Osteocyte (in vitro differentiated cells): ENCODE results near the gene RPL13. TPM values are rescaled to one million over a fixed set of nuclear protein-coding genes. Genes with fewer than 3 reads are reported as not detected.

Experiments
- DNase-seq: peaks from one replicate; pipeline ENCODE4 v3.0.0; 2021; ENCODE audit warnings: mixed read lengths; ENCODE audit not compliant: unreplicated experiment; ENCODE audit errors: extremely low spot score
- H3K27ac Mint-ChIP-seq: one replicate; pipeline ENCODE4 v1.8.0; 2021; ENCODE audit warnings: mild to moderate bottlenecking, mixed read lengths; ENCODE audit not compliant: unreplicated experiment
- H3K27me3 Mint-ChIP-seq: one replicate; pipeline ENCODE4 v1.8.0; 2021; ENCODE audit warnings: mixed read lengths; ENCODE audit not compliant: unreplicated experiment
- H3K36me3 Mint-ChIP-seq: one replicate; pipeline ENCODE4 v1.8.0; 2021; ENCODE audit warnings: mixed read lengths; ENCODE audit not compliant: unreplicated experiment
- H3K4me1 Mint-ChIP-seq: one replicate; pipeline ENCODE4 v1.8.0; 2021; ENCODE audit warnings: mixed read lengths; ENCODE audit not compliant: unreplicated experiment
- H3K4me3 Mint-ChIP-seq: one replicate; pipeline ENCODE4 v1.8.0; 2021; ENCODE audit warnings: mild to moderate bottlenecking, moderate library complexity, mixed read lengths; ENCODE audit not compliant: unreplicated experiment
- H3K9me3 Mint-ChIP-seq: one replicate; pipeline ENCODE4 v1.8.0; 2021; ENCODE audit warnings: mixed read lengths; ENCODE audit not compliant: unreplicated experiment
- total RNA-seq: library from RNA; stranded (reverse); gene quantifications from 2 replicates; pipeline ENCODE4 v1.2.1, GENCODE V29; 2021
- TF ChIP-seq, protein P1 (sequence below): fragments of 200-600 bp; sonication (generic); IDR thresholded peaks from 2 replicates; pipeline ENCODE4 v1.5.0; 2021; ENCODE audit warnings: antibody characterized with exemption, mild to moderate bottlenecking, moderate library complexity

RPL13 gene
- total RNA-seq, 1 donor from 2014 or later, result 1,785 TPM

DNA sequence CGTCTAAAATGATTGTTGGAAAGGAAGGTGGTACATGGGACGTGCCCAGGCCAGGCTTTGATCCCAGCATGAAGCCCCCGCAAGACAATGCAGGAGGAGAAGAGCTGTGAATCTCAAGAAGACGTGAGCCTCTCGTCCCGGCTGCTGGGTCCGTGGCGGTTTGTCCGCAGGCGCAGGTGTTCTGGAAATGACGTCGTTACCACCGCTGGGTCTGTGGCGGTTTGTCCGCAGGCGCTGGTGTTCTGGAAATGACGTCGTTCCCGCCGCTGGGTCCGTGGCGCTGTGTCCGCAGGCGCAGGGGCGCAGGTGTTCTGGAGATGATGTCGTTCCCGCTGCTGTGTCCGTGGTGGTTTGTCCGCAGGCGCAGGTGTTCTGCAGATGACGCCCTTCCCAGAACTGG lies 38.2 kb upstream of the RPL13 start:
- H3K27ac Mint-ChIP-seq, result no peak overlapping the region
- H3K4me3 Mint-ChIP-seq, result no peak overlapping the region
- peaks cover 54% of the 10 kb centered on the region for H3K36me3 Mint-ChIP-seq
- H3K27me3 Mint-ChIP-seq, result no peaks in the 10 kb centered on the region
- H3K9me3 Mint-ChIP-seq, result no peaks in the 10 kb centered on the region
- no peak for DNase-seq
- TF ChIP-seq, protein P1, sequence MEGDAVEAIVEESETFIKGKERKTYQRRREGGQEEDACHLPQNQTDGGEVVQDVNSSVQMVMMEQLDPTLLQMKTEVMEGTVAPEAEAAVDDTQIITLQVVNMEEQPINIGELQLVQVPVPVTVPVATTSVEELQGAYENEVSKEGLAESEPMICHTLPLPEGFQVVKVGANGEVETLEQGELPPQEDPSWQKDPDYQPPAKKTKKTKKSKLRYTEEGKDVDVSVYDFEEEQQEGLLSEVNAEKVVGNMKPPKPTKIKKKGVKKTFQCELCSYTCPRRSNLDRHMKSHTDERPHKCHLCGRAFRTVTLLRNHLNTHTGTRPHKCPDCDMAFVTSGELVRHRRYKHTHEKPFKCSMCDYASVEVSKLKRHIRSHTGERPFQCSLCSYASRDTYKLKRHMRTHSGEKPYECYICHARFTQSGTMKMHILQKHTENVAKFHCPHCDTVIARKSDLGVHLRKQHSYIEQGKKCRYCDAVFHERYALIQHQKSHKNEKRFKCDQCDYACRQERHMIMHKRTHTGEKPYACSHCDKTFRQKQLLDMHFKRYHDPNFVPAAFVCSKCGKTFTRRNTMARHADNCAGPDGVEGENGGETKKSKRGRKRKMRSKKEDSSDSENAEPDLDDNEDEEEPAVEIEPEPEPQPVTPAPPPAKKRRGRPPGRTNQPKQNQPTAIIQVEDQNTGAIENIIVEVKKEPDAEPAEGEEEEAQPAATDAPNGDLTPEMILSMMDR, result no peak
- H3K4me1 Mint-ChIP-seq, result no peaks in the 10 kb centered on the region

DNA sequence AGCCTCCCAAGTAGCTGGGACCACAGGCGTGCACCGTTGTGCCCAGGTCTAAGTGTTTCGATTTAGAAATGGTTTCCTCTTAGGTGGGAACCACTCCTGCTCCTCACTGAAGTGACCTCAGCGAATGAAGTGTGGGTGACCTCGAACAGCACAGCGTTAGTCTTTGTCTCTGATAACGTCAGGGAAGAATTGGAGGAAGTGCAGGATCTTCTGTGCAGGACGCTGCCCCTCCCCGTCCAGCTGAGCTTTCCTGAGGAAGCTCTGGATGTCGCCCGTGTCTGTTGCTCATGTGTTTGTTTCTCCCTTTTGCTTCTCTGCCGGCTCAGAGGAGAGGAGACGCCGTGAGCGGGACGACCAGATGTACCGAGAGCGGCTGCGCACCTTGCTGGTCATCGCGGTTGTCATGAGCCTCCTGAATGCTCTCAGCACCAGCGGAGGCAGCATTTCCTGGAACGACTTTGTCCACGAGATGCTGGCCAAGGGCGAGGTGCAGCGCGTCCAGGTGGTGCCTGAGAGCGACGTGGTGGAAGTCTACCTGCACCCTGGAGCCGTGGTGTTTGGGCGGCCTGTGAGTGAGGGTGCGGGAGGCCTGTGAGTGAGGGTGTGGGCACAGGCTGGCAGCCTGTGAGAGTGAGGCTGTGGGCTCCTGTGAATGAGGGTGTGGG lies 36.7 kb upstream of the RPL13 start:
- Mint-ChIP-seq H3K4me1 (no peaks in the 10 kb centered on the region), H3K36me3 (peaks cover 47% of the 10 kb centered on the region), H3K4me3 (no peak overlapping the region), H3K9me3 (no peaks in the 10 kb centered on the region), H3K27me3 (no peaks in the 10 kb centered on the region), H3K27ac (no peak overlapping the region)
- DNase-seq, result no peak
- TF ChIP-seq, protein P1, result no peak

DNA sequence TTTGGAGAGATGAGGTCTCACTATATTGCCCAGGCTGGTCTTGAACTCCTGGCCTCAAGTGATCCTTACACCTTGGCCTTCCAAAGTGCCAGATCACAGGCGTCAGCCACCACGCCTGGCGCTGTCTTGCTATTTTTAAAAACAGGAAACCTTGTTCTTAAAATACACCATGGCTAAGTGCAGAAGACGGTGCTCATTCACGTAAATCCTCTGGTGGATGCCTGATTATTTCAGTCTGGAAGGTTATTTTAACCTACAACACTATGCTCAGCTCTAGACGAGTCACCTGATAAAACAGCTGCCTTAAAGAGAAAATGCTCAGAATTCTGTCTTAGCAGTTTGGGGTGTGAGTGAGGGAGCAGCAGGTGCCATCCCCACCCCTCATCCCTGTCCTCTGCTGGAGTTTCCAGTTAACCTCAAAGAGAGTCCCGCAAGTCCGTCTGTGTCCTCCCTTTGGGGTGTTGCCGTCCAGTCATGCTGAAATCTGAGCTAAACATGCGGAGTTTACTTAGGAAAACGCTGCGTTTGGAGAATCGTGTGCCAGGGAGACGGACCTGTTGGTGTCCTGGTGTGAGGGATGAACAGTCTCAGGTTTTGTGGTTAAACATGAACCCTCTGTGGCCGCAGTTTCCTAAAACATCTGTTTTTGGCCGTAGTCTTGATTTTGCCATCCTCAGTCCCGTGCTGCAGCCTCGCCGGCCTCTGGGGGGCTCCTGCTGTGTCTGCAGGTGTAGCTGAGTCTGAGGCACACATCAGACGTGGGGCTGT lies 35.2 kb upstream of the RPL13 start:
- Mint-ChIP-seq H3K27me3 (no peaks in the 10 kb centered on the region), H3K4me3 (no peak overlapping the region), H3K4me1 (no peaks in the 10 kb centered on the region), H3K36me3 (peaks cover 46% of the 10 kb centered on the region), H3K27ac (no peak overlapping the region), H3K9me3 (no peaks in the 10 kb centered on the region)
- DNase-seq, result no peak
- TF ChIP-seq, protein P1, result no peak

DNA sequence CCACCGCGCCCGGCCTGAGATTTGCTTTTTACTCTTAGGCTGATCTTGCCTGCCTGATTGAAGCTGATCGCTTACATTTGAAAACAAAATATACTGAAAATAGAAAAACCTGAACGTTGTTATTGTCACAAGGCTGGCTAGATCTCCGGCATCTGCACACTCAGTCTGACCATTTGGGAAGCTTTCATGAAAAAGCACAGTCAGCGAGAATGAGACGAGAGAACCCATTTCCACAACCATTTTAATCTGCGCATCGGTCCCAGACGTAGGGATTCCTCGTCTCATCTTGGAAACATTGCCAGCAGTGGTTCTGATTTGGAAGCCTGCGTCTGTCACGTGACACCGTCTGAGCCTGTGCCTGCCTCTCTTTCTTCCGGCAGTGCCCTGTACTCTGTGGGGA lies 31.4 kb upstream of the RPL13 start:
- no peak overlapping the region for H3K27ac Mint-ChIP-seq
- no peak for DNase-seq

More for the DNA sequence above, 31.4 kb upstream of the RPL13 start:
- TF ChIP-seq, protein P1, result no peak
- Mint-ChIP-seq H3K4me1 (no peaks in the 10 kb centered on the region), H3K27me3 (no peaks in the 10 kb centered on the region), H3K36me3 (peaks cover 41% of the 10 kb centered on the region), H3K9me3 (no peaks in the 10 kb centered on the region), H3K4me3 (no peak overlapping the region)
